ENCODE results near the gene NRTN. TPM values are rescaled to one million over a fixed set of nuclear protein-coding genes. Genes with fewer than 3 reads are reported as not detected.
A peak's percentile ranks its signal among the peaks of the same experiment; 100 is the strongest.

NRTN gene
- polyA plus RNA-seq, 3 donors: 3.7 to 5.2 (median 4.3) TPM

GRCh38 chr19:5789351-5789761 is 15.5 kb upstream of the NRTN start:
- DNase-seq: no peak

DNA sequence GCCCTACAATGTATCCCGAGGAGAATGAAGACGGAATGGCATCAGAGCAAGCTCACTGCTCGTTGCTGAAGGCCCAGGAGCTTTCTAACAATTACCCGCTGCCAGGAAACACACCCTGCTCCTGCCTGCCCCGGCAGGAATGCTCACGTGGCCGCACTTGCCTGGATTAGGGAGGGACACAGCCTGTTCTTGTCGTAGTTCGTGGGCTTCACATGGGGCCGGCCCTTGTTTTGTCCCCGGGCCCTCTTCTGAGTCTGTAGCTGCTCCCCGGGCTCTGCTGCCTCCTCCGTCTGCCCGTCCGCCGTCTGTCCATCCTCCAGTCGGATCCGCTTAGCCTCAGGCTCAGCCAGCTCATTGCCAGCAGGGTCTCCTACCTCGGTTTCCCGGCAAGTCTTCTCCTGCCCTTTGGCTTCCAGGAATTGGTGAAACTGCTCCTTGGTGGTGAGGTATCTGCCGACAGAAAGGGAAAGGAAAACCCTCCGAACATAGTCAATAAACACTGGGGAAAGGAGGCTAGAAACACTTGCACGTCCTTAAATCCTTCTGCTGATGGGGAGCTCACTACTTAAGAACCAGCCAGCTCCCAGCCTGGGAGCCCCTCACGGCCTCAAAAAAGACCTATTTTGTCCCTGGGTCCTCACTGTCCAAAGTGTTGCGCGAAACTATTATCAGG is 14.8 kb upstream of the NRTN start:
- no peak for DNase-seq

GRCh38 chr19:5790559-5791520 is 14.0 kb upstream of the NRTN start, which contains the start of gene DUS3L:
Gene DUS3L, minus strand, starts transcription at chr19:5791163. Its CDS starts 22 bp downstream, at chr19:5791141.
- peak; percentile 96 for DNase-seq

GRCh38 chr19:5792224-5792623 is 12.6 kb upstream of the NRTN start:
- no peak for DNase-seq

GRCh38 chr19:5793188-5793587 is 11.7 kb upstream of the NRTN start:
- no peak for DNase-seq

DNA sequence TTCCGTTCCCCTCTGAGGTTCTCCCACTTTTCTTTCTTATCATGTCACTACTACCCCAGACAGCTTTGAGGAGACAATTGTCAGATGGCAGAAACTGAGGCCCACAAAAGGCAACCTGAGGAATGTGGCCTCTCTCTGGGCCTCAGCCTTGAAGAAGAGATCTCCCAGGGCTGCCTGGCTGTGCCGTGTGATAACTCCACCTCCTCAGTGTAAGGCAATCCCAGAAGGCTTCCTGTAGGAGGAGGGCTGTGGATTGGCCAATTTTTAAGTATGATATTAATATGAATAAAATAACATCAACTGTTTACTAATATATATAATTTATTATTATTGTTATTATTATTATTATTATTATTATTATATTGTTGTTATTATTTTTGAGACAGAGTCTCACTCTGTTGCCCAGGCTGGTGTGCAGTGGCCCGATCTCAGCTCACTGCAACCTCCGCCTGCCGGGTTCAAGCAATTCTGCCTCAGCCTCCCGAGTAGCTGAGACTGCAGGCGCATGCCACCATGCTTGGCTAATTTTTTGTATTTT is 9.4 kb upstream of the NRTN start:
- no peak for DNase-seq

DNA sequence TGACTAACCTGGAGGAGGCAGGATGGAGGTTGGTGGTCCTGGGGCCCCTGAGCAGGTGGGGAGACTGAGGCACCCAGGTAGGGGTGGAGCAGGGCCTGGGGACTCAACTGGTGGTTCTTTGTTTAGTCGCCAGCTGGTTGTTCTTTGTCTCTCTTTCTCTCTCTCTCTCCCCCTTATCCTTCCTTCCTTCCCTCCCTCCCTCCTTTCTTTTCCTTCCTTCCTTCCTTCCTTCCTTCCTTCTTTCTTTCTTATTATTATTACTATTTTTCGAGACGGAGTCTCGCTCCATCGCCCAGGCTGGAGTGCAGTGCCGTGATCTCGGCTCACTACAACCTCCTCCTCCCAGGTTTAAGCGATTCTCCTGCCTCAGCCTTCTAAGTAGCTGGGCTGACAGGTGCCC is 6.6 kb upstream of the NRTN start:
- DNase-seq: no peak

DNA sequence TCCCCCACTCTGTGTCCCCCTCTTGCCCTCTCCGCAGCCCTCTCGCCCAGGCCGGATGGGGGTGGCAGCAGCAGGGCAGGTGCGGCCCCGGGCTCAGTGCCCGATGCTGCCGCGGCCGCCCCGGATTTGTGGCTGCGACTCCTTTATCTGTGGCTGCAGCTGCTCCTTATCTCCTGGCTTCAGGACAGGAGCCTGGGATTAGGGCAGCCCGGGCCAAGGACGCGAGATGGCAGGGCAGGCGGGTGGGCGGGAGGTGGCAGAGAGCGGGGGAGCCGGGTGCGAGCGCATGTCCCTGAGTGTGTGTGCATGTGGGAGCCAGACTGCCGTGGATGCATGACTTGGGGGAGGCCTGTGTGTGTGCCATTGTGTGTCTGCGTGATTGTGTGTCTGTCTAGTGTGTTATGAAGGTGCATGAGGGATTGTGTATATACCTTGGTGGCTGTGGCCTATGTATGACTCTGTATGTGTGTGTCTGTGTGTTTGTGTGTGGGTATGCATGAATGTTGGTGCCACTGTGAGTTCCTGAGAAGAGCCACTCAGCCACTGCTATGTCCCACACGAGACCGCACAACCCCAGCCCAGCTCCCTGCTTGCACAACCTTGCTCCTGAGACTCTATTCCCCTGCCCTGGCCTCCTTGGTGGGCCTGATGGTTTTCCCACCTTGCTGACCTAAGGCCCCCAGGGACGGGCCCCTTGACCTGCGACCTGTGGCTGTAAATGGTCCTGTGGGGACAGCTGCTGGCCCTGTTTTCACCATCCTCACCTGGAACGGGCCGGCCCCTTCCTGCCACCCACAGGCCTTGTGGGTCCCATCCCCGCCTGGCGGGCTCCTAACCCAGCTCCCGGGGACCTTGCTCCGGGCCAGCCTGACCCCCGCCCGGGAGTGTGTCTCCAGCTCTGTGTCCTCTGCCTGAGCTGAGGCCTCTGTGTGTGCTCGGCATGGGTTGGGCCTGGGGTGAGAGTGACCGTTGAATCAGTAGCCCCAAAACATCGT is 5.3 kb upstream of the NRTN start:
- DNase-seq: no peak

DNA sequence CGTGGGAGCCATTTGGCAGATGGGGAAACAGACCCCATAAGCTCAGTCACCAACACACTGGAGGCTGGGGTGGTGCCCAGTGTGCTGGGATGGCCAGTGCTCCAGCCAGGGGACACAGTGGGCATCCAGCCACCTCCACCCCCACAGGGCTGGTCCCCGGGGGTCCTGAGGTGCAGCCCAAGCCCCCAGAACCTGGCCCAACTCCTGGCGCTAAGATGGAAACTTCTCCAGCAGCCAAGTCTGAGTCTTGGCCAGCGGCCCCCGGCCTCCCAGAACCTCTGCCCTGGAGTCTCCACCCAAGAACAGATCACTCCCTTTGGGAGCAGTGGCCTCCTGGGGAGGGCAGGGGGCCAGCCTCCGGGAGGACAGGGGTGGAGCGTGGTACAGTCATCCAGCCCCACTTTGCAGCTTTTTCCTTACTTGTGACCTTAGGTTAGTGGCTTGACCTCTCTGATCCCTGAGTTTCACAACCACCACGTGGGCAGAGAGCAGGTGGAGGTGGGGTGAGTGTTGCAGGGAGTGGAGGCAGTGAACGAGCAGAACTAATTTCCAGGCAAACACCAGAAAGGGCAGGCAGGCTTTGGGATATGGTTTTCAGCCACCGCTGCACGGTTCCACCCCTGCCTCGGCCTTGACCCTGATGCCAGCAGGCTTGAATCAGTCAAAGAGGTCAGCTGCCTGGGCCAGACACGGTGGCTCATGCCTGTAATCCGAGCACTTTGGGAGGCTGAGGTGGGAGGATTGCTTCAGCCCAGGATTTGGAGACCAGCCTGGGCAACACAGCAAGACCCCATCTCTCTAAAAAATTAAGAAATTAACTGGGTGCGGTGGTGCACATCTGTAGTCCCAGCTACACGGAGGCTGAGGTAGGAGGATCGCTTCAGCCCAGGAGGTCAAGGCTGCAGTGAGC is 4.3 kb upstream of the NRTN start:
- DNase-seq: no peak

DNA sequence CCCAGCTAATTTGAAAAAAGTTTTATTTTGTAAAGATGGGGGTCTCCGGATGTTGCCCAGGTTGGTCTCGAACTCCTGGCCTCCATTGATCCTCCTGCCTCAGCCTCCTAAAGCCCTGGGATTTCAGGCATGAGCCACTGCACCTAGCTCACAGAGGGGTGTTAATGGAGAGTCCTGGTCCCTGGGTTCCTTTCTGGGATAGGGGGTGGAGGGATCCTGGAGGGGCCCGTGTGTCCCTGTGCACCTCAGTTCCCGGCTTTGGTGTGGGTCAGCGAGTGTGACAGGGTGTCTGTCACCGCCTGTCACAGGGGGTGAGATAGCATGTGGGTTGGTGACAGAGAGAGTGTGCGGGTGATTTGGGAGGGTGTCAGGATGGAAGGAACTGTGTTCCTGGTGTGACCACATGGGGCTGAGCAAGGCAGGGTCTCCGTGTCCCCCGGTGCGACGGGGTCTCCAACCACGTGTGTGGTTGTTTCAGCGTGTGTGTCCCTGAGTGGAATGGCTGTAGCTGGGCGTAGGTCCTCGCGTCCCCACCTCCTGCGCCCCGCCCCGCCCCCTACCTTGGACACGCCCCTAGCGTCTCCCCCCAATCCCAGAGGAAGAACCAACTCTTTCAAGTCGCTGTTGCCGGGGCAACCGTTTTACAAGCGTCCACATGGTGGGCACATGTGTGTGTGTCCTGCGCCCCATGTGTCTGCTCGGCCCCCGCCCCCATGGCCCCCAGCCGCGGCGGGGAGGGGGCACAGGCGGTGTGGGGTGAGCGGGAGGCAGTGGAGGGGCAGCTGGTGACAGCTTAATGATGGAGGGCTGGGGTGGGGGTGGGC is 2.9 kb upstream of the NRTN start:
- peak; percentile 75 for DNase-seq

DNA sequence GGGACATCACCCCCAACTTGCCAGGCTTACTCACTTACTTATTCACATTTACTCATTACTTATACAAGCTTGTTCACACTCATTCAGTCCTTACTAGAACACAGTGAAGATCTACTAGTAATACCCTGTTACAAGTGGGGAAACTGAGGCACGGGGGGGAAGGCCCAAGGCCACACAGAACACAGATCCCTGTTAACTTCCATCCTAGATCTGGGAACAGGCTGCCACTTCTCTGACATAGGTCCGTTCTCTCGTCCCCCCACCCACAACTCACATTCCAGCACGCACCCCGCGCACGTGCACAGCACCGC is 1.5 kb upstream of the NRTN start:
- no peak for DNase-seq

- DNase-seq: peak; percentile 93
Observed at GRCh38 chr19:5803752-5804515, 933 bp upstream of the NRTN start.

DNA sequence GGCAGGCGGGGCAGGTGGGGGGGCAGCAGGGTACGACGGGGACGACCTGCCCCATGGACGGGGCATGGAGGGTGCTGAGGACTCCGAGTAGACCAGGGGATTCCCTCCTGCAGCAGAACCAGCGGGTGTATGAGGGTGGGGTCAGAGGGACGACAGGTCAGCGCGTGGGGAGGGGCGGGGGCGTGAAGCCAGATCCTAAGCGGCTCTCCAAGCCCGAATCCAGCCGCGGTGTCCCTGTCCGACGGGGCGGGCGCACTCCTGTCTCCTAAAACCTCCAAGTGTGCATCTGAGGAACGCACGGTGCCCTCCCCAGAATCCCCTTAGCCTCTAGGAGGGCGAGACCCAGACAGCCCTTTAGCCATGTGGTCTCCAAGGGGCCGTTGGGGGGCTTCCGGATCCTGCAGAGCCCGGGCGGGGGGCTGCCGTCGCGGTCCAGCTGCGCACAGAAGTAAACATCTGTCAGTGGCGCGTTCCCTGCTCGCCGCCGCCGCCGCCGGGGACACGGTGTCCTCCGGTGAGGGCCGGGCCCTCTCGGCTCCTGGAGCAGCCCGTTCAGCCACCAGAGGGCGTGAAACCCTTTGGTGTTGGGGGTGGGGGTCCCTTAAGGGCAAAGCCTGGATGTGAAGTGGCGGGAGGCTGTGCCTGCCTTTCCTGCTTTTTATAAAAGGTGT is 730 bp downstream of the NRTN start:
- peak; percentile 82 for DNase-seq

DNA sequence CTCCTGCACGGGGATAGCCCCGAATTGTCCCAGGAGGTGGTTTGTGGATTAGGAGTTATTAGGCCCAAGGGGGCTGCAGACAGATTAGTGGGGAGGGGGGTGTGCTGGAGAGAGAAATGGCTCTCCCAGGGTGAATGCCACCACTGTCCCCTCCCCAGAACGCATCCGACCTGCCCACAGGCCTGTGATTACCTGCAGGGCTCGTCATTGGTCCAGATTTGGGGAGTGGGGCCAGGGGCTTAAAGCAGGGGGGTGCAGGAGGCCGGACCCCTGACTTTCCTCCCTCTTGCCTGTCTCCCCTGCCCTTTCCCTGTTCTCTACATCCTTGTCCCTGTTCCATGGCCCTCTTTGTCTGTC is 1.2 kb downstream of the NRTN start:
- DNase-seq: no peak

- no peak for DNase-seq
Observed at GRCh38 chr19:5806905-5807304, 2.0 kb downstream of the NRTN start.

DNA sequence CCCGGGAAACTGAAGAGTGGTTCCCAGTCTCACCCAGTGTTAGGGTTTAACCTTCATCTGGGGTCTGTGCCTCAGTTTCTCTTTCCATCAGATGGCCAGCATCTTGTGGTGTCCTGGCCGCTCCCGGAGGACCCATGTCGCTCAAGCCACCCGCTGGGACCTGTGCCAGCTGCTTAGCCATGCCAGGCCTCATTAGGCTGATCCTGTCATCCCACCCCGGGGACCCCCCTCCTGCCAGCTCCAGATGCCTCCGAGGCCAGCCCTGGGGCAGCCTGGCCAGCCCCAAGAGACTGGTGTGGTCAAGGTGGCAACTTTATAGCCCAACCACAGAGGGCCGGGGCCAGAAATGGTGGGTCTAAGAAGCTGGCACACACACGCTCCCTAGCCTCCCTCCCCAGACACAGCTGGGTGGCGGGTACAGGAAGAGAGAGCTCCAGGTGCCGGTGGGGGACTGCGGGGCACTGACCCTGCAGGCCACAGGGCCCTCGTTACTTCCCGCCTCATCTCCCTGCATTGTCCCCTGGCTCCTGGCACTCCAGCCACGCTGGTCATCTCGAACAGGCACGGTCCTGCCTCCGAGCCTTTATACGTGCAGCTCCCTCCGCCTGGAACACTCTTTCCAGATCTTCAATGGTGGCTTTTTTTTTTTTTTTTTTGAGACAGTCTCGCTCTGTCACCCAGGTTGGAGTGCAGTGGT is 3.4 kb downstream of the NRTN start:
- DNase-seq: no peak

GRCh38 chr19:5809053-5809452 is 4.2 kb downstream of the NRTN start:
- no peak for DNase-seq

DNA sequence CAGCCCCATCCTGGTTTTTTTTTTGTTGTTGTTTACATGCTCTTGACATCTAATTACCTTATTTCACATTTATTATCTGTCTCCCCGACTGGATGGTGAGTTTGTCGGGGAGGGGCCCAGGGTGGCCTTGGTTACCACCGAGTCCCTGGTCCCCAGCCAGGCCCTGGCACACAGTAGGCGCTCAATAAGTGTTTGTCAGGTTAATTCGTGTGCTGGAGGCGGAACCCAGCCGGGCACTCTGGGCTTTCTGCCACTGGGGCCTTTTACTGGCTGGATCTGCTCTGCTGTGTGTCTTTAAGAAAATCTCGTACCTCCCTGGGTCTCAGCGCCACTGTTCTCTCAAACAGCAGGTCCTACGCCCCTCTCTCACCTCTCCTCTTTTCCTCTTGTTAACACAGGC is 4.6 kb downstream of the NRTN start:
- DNase-seq: no peak

All from renal pelvis (tissue), 4 donors.